Measurements from ENCODE around the gene LACRT. TPM values are rescaled to one million over a fixed set of nuclear protein-coding genes. Genes with fewer than 3 reads are reported as not detected.

LACRT gene
- total and polyA plus RNA-seq, 2 donors (not counting 1 experiment from before 2014, with no cell fraction given): not detected

- H3K27me3 ChIP-seq (replicated peaks in 1 of 4; ENCODE audit: control extremely low read depth in 1 of 4, control insufficient read depth in 3 of 4, insufficient read depth in 4 of 4, low read length in 3 of 4): peaks cover 0 to 42% (median 12%) of the 10 kb centered on the region in 4 experiments
- intact Hi-C loops (cut with micrococcal nuclease): no loop called here
- no peaks in the 10 kb centered on the region for H3K36me3 ChIP-seq (replicated peaks in 1 of 2; ENCODE audit: control extremely low read depth in 1 of 2, control insufficient read depth in 1 of 2, extremely low read depth in 1 of 2, insufficient read depth in 2 of 2, low read length in 1 of 2)
- Mint-ChIP-seq H3K27me3 (peaks cover 54% of the 10 kb centered on the region), H3K4me1 (peaks cover 6% of the 10 kb centered on the region), H3K27ac (no peak overlapping the region), H3K4me3 (no peak overlapping the region), H3K9me3 (ENCODE audit: insufficient read depth) (no peaks in the 10 kb centered on the region)
- 83% methylated on average over 1 of the region's 1 CpG for WGBS (ENCODE audit: insufficient coverage)
- POLR2A ChIA-PET: no interaction called here
- DNase-seq (no peak), ATAC-seq (ENCODE audit: low read depth) (no peak)
- H3K27ac ChIP-seq (ENCODE audit: low read length in 2 of 2): no peak overlapping the region
- H3K4me1 ChIP-seq (ENCODE audit: control insufficient read depth in 2 of 2, insufficient read depth in 2 of 2, low read length in 2 of 2): peaks cover 4 to 7% of the 10 kb centered on the region in 2 donors
- H3K9ac ChIP-seq (ENCODE audit: low read length): no peak overlapping the region
- TF ChIP-seq, protein P1, sequence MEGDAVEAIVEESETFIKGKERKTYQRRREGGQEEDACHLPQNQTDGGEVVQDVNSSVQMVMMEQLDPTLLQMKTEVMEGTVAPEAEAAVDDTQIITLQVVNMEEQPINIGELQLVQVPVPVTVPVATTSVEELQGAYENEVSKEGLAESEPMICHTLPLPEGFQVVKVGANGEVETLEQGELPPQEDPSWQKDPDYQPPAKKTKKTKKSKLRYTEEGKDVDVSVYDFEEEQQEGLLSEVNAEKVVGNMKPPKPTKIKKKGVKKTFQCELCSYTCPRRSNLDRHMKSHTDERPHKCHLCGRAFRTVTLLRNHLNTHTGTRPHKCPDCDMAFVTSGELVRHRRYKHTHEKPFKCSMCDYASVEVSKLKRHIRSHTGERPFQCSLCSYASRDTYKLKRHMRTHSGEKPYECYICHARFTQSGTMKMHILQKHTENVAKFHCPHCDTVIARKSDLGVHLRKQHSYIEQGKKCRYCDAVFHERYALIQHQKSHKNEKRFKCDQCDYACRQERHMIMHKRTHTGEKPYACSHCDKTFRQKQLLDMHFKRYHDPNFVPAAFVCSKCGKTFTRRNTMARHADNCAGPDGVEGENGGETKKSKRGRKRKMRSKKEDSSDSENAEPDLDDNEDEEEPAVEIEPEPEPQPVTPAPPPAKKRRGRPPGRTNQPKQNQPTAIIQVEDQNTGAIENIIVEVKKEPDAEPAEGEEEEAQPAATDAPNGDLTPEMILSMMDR (IDR thresholded peaks at IDR 0.05): no peak
- TF ChIP-seq EZH2 (IDR thresholded peaks at IDR 0.05; ENCODE audit: borderline replicate concordance, insufficient read depth, low read depth, low read length, poor library complexity, severe bottlenecking): no peak
- H3K9me3 ChIP-seq (ENCODE audit: control extremely low read depth in 1 of 3, control insufficient read depth in 2 of 3, insufficient read depth in 1 of 3, low read length in 2 of 3): no peaks in the 10 kb centered on the region
- H3K4me3 ChIP-seq (ENCODE audit: control extremely low read depth in 1 of 5, extremely low read depth in 1 of 5, insufficient read depth in 1 of 5, low read depth in 2 of 5, low read length in 4 of 5): no peak overlapping the region
- no peak overlapping the region for H3K4me2 ChIP-seq (replicated peaks; ENCODE audit: low read depth, low read length, poor library complexity, severe bottlenecking)
- no peaks in the 10 kb centered on the region for H3K79me2 ChIP-seq (ENCODE audit: control insufficient read depth, insufficient read depth, low read length)
- CTCF ChIA-PET: interaction anchor here (0.8 kb wide), 1 partner anchor 8 kb away, joined by 3 read pairs; no protein-coding TSS in a partner anchor
- H4K20me1 ChIP-seq (ENCODE audit: control insufficient read depth, insufficient read depth, low read length, poor library complexity, severe bottlenecking): no peaks in the 10 kb centered on the region
- no peak overlapping the region for H2AFZ ChIP-seq (ENCODE audit: insufficient read depth, low read depth, low read length, poor library complexity, severe bottlenecking)
Measured at GRCh38 chr12:54612225-54612750, 22.4 kb downstream of the LACRT start.

DNA sequence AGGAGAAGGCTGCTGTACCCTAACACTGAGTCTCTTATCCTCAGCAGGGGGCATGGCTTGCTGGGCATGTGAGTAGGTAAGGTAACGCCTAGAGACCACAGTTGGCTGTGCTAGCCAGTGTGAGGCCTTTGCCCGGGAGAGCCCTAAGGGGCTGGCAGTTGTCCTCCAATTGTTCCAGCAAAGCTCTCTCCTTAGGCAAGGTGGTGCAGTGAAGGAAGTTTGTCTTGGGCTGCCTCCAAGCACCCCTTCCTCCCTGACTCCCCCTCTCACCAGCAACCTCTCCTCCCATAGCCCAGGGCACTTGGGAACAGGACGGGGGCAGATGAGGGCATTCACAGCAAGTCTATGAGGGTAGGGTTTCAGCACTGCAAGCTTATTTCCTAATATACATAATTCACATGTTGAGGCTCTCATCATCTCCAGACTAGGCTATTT lies 23.0 kb downstream of the LACRT start:
- no peak overlapping the region for H3K4me2 ChIP-seq (replicated peaks; ENCODE audit: low read depth, low read length, poor library complexity, severe bottlenecking)
- H3K9me3 Mint-ChIP-seq (ENCODE audit: insufficient read depth): no peaks in the 10 kb centered on the region
- peaks cover 53% of the 10 kb centered on the region for H3K27me3 Mint-ChIP-seq
- 100% methylated on average over 1 of the region's 3 CpGs for WGBS (ENCODE audit: insufficient coverage)
- ChIA-PET CTCF (no interaction called here), POLR2A (no interaction called here)
- no peak overlapping the region for H3K4me3 ChIP-seq (ENCODE audit: control extremely low read depth in 1 of 5, extremely low read depth in 1 of 5, insufficient read depth in 1 of 5, low read depth in 2 of 5, low read length in 4 of 5)
- DNase-seq (no peak), ATAC-seq (ENCODE audit: low read depth) (no peak)
- H3K4me1 Mint-ChIP-seq: peaks cover 3% of the 10 kb centered on the region
- H3K27ac ChIP-seq (ENCODE audit: low read length in 2 of 2): no peak overlapping the region
- H3K9me3 ChIP-seq (ENCODE audit: control extremely low read depth in 1 of 3, control insufficient read depth in 2 of 3, insufficient read depth in 1 of 3, low read length in 2 of 3): no peaks in the 10 kb centered on the region
- peaks cover 1 to 3% of the 10 kb centered on the region in 2 donors for H3K4me1 ChIP-seq (ENCODE audit: control insufficient read depth in 2 of 2, insufficient read depth in 2 of 2, low read length in 2 of 2)
- intact Hi-C loops (cut with micrococcal nuclease): no loop called here
- no peak overlapping the region for H3K9ac ChIP-seq (ENCODE audit: low read length)
- H3K27me3 ChIP-seq (replicated peaks in 1 of 4; ENCODE audit: control extremely low read depth in 1 of 4, control insufficient read depth in 3 of 4, insufficient read depth in 4 of 4, low read length in 3 of 4): peaks cover 0 to 42% (median 11%) of the 10 kb centered on the region in 4 experiments
- TF ChIP-seq, protein P1 (IDR thresholded peaks at IDR 0.05): no peak
- no peak for TF ChIP-seq EZH2 (IDR thresholded peaks at IDR 0.05; ENCODE audit: borderline replicate concordance, insufficient read depth, low read depth, low read length, poor library complexity, severe bottlenecking)
- no peaks in the 10 kb centered on the region for H4K20me1 ChIP-seq (ENCODE audit: control insufficient read depth, insufficient read depth, low read length, poor library complexity, severe bottlenecking)
- H3K4me3 Mint-ChIP-seq: no peak overlapping the region
- H3K79me2 ChIP-seq (ENCODE audit: control insufficient read depth, insufficient read depth, low read length): no peaks in the 10 kb centered on the region
- no peak overlapping the region for H3K27ac Mint-ChIP-seq
- no peak overlapping the region for H2AFZ ChIP-seq (ENCODE audit: insufficient read depth, low read depth, low read length, poor library complexity, severe bottlenecking)
- no peaks in the 10 kb centered on the region for H3K36me3 ChIP-seq (replicated peaks in 1 of 2; ENCODE audit: control extremely low read depth in 1 of 2, control insufficient read depth in 1 of 2, extremely low read depth in 1 of 2, insufficient read depth in 2 of 2, low read length in 1 of 2)
